Middle frontal gyrus (tissue), 1 donor: ENCODE data around the gene OR12D2.
"Not testable (repeated sequence)": the region's sequence is repeated elsewhere in the genome, so short reads cannot be mapped to it uniquely, and the experiment has no call there.

Experiments
- DNase-seq: peaks from one replicate; pipeline ENCODE4 v3.0.0-alpha.2; 2015; ENCODE audit warnings: low spot score; ENCODE audit errors: extremely low spot score

Gene OR12D2, protein sequence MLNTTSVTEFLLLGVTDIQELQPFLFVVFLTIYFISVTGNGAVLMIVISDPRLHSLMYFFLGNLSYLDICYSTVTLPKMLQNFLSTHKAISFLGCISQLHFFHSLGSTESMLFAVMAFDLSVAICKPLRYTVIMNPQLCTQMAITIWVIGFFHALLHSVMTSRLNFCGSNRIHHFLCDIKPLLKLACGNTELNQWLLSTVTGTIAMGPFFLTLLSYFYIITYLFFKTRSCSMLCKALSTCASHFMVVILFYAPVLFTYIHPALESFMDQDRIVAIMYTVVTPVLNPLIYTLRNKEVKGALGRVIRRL

DNA sequence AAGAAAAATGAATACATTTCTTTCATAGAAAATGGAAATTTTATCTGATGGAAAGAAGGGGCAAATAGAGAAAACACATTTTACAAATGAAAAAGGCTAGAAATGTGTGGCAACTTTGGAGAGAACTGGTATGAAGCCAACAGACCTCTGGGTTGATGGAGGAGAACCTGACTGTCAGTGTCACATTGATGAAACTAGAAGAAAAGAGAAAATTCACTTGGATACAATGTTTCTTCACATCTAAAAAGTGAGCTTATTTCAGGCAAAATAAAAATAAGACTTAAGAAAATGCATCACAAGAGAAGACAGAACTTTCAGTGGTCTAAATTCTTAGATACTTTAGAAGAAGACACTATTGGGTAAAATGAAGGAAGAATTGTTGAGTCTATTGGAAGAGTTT, at the start of gene OR12D2:
Gene OR12D2 (plus strand): TSS at position 301 of the 400 bp plus-strand sequence. CDS start 1,069 bp downstream, outside the sequence.
- no peak for DNase-seq

DNA sequence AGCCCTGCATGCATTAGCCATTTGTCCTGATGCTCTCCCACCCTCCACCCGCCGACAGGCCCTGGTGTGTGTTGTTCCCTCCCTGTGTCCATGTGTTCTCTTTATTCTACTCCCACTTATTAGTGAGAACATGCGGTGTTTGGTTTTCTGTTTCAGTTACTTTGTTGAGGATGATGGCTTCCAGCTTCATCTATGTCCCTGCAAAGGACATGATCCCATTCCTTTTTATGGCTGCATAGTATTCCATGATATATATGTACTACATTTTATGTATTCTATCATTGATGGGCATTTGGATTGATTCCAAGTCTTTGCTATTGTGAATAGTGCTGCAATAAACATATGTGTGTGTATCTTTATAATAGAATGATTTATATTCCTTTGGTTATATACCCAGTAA, 46.1 kb upstream of the OR12D2 start:
- DNase-seq: not testable (repeated sequence)

DNA sequence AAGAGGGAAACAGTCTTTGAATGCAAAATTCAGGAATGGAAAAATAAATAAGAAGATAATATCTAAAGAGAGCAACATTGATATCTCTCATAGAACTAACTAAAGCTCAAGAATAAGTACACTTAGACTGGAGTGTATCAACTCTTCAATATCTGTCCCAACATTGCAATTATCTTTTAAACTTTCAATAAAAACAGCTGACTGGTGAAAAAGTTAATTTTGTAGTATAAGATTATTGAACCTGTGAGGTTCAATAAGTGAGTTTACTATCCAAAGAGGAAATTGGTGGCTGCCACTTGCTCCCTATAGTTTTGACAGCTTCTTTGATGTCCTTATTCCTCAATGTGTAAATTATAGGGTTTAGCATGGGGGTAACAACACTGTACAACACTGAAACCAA, 40.5 kb upstream of the OR12D2 start:
- DNase-seq: no peak

DNA sequence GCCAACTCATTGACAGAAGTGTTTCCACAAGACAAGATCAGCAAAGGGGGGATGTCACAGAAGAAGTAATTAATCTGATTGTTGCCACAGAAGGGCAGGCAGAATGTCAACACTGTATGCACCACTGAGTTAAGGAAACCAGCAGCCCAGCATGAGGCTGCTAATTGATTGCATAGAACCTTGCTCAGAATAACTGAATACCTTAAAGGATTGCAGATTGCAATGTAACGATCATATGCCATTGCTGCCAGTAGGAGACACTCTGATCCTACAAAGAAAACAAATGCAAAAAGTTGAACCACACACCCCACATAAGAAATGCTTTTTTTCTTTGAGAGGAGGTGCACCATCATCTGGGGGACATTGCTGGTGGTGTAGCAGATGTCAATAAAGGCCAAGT, 39.8 kb upstream of the OR12D2 start:
- DNase-seq: no peak

DNA sequence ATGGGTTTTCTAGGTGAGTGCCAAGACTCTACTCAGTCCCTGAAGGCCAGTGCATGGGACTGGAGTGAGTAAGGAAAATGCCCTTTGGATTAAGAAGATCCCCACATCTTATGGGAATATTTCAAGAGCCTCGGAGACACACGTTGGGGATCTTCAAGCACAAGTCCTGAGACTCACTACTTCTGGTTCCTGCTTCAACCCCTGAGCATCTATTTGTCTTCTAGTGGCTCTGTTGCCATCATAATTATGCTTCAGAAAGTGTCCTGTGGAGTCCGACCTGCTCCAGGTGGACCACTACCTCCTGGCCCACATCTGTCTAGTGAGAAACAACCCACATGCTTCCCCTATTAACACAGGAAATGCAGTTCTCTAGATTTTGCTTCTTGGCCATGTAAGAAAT, 26.7 kb upstream of the OR12D2 start, which contains the start of gene OR5V1:
Gene OR5V1 (minus strand): TSS at position 101 of the 400 bp plus-strand sequence. CDS start 12,670 bp downstream, outside the sequence.
- DNase-seq: no peak

DNA sequence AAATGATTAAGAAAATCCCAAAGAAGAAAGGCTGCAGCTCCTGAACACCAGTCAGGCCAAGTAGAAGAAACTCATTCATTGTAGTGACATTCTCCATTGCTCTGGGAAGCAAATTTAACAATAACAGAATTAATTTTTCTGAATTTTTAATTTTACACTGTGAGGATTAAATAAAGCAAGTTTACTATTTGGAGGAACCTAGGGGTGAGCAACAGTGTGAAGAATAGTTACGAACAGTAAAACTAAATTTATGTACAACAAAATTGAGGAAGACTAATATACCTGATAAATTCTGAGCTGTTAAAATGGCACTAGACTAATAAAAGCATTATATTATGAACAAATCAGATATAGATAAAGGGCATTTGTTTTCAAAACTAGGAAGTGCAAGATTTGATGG, 20.2 kb upstream of the OR12D2 start, which contains the start of gene OR12D3:
Gene OR12D3 (minus strand): TSS at position 101 of the 400 bp plus-strand sequence. CDS start 4 bp downstream, at position 97.
- DNase-seq: no peak

DNA sequence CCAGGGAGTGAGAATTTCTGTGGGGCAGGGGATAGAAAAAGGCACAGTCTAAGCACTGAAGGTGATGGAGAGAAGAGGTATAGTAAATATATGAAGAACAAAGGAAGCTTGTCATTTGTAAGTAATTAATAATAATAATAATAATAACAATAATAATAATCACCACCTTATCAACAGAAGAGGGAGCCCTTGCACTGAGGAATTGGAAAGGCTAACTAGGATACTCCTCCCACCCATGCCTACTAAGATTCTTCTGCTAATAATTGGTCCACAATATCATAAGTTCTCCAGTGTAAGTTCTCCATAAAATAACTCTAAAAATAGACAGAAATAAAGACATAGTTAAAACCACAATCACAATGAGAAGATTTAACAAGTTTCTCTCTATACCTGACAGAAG, 19.4 kb upstream of the OR12D2 start:
- no peak for DNase-seq

DNA sequence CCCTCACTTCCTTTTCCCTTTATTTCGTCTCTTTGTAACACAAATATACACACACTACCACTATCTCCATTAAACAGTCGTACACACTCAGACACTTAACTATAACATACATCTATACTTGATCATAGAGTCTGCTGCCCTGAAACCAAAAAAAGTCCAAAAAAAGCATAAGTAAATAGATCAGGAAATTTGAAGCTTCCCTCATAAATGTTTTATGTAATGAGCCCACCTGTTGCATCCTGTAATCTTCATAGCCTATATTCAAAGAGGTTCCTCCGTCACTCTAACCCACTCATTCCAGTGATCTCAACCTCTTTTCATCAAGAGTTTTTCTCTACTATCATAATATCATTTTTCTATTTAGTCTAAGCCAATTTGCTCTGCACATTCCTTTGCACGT, 6.9 kb upstream of the OR12D2 start:
- DNase-seq: no peak

DNA sequence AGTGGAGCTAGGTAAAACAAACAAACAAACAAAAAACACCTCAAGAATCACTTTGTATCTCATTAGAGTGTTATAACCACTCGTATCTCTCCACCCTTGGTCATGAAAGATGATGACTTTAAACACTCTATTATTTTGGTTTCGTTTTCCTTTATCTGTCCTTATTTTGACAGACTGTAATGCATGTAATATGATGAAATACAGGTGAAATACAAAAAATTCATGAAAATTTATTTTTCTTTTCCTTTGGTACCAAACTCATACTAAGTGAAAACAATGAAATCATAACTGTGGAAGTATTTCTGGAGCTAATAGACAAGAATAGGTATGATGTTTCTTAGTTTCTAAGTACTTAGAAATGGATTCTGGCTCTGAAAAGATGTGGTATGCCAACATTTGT, 4.1 kb downstream of the OR12D2 start:
- no peak for DNase-seq

DNA sequence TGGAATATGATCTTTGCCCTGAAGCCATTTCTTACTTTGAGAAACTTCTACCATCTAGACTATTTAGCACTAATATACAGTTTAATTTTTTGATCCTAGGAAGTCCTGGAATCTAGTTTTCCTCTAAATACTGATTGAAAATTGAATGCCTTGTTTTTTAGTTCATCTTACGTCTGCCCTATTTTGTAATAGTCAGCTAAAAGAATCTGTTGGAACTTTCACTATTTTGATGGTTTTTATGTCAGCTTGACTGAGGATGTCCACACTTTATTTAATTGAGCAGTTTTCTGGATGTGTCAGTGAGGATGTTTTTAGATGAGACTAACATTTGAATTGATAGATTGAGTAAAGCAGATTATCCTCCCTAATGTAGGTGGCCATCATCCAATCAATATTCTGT, 8.4 kb downstream of the OR12D2 start:
- no peak for DNase-seq

DNA sequence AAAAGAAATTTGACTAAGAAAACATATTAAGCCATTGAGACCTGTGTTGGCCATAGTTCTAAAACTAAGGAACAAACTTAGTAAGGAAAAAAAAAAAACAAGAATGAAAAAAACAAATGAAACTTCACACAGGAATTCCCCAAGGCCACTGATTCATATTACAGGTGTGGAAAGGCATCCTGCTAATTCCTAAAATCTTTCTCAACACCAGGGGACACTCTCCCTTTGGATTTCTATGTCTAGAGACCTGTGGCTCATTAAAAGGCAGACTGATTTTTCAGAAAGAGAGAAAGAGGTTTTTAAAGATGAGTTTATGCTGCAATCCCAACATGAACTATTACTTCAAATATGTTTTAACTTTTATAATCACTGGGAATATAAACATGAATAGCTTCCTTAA, 19.2 kb downstream of the OR12D2 start, which contains the start of gene OR12D1:
Gene OR12D1 (plus strand): TSS at position 341 of the 400 bp plus-strand sequence.
- DNase-seq: no peak

DNA sequence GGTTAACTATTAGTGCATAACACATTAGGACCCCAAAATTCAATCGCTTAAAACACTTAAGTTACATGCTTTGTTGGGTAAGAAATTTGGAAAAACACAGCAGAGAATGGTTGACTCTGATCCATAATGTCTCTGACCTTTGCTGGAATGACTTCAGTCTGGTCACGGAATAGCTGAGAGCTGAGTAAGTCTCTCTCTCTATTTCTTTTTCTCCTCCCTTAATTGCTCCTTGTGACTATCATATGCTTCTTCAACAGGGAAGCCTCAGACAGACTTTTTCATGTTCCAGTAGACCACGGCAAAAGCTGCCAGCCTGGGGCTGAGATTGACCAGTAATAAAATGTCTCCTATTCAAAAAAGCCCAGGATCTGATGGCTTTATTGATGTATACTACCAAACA, 24.1 kb downstream of the OR12D2 start:
- no peak for DNase-seq

DNA sequence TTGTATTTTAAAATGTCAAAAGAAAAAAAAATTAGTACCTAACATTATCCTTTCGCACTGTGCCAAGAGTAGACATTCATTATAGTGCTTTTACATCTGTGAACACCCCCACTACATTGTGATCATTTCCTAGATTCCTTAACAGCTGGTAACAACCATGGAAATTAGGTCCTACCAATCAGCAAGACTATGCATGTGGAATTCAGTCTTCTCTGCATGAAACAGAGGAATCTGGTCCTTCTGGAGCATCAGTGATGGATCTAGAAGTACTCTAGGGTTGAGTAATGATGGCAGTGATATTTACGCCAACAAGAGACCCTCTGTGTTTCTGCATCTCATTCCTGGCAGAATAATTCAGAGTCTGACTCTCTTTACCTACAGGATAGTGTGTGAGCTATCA, 28.7 kb downstream of the OR12D2 start:
- no peak for DNase-seq

DNA sequence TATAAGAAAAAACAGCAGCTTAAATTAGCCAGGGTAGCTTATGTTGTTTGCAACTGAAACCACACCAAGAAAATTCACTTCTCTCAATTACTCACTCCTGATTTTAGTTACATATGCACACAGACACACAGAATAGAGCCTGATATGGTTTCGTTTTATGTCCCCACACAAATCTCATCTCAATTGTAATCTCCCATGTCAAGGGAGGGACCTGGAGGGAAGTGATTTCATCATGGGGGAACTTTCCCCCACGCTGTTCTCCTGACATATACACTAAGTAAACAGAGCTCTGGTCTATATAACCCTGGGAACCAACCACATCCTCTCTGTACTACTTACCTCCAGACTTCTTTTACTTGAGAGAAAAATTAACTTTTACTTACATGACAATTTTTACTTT, 29.1 kb downstream of the OR12D2 start:
- DNase-seq: no peak

DNA sequence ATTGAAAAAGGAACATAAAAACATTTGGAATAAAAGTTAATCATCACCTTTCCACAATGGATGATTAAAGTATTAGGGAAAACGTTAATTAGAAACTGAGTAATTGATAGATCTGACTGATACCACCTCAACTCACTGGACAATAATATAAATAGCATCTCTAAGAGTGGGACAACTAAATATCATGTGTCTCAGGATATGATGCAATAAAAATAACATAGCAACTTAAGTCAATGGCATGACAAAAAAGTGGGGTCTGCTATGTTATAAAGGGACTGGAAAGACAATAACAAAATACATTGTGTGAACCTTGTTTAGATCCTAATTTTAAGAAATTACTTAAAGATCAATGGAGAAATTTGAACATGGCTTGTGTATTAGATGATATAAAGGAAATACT, 29.6 kb downstream of the OR12D2 start:
- no peak for DNase-seq

DNA sequence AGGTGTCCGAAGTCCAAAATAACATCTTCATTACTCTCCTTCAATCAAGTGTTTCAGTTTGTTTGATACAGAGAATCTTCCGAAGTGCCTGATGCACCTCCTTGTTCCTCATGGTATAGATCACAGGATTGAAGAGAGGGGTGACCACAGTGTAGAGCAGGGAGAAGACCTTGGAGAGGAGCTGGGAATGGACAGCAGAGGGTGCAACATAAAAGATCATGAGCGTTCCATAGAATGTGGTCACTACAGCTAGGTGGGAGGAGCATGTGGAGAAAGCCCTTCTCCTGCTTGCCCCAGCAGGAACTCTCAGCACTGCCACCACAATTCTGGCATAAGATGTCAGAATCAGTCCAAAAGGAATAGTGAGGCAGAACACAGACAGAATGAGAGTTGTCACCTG, 31.2 kb downstream of the OR12D2 start:
- DNase-seq: no peak

DNA sequence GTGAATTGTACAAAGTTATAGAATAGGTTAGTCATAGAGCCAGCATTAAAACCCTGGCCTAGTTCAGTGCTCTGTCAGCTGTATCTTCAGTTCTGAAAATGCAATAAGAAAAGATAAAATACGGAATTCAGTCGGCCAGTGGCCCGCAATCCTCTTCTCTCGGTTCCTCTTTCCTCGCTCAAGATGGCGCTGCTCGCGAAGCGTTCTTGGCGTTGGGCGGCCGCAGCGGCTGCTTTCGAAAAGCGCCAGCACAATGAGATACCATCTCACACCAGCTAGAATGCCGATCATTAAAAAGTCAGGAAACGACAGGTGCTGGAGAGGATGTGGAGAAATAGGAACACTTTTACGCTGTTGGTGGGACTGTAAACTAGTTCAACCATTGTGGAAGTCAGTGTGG, 41.3 kb downstream of the OR12D2 start:
- not testable (repeated sequence) for DNase-seq

DNA sequence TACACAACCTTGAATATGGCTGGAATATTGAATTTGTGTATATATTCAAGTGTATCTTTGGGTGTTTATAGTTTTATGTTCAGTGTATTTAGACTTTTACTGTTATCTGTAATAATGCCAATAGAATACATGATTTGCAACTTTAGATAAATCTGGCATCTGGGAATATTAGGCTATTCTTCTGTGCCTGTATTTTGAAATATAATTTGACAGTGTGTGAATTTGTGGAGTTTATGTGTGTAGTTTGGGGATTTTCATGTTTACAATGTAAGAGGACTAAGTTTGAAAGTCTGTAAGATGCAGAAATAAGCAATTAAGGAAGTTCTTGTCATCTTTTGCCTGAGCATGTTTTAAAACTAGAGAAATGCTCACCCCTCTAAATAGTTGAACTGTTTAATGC, 43.6 kb downstream of the OR12D2 start, which contains the start of gene OR10C1:
Gene OR10C1 (plus strand): TSS at position 301 of the 400 bp plus-strand sequence. CDS start 710 bp downstream, outside the sequence.
- no peak for DNase-seq

DNA sequence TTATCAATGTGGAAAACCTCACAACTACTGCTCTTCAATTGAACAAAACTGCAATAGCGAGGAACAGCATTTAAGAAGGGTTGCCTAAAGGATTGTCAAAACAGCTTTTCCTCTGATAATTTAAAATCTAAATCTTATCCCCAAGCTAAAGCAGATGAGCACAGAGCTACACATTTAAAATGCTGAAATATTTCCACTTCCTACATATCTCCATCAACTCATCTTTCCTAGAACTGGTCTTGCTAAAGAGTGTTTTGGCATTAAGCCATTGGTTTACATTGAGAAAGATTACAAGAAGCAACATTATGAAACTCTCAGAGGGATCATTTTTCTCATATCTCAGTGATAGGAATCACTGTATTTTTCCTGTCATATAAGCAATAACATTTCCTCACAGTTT, 47.3 kb downstream of the OR12D2 start:
- no peak for DNase-seq

DNA sequence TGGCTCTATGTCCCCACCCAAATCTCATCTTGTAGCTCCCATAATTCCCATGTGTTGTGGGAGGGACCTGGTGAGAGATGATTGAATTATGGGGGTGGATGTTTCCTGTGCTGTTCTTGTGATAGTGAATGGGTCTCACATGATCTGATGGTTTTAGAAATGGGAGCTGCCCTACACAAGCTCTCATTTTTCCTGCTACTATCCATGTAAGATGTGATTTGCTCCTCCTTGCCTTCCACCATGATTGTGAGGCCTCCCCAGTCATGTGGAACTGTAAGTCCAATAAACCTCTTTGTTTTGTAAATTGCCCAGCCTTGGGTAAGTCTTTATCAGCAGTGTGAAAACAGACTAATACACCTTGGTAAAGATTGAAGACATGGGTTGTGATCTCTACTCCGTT, 48.6 kb downstream of the OR12D2 start:
- not testable (repeated sequence) for DNase-seq
